ENCODE measurements around the gene KCNQ5. TPM values are rescaled to one million over a fixed set of nuclear protein-coding genes. Genes with fewer than 3 reads are reported as not detected.

KCNQ5 gene
- total and polyA plus RNA-seq, 10 of the 15 experiments (the other 5 are each of a cell fraction or from before 2014, with no cell fraction given), result 0.60 to 16.2 (median 3.2) TPM

DNA sequence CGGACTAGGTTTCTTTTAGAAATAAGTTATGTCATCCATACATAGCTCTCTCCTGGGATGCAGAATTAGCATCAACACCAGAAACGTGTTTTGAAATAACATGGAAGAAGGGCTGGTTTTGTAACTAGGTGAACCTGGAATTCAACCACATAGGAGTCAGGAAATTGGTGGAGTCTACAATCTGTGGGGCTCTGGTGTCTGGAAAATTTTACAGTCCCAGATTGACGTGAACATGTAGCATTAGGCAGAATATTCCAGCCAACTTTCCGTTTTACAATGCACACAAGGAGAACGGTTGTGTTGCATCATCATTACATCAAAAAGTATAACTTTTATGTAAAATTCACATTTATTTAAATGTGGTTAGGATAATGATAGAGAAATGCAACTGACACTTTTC lies 1.9 kb downstream of the KCNQ5 start:
- peak overlapping the region; percentile 87 for H3K9ac ChIP-seq (ENCODE audit: control insufficient read depth, insufficient read depth, low read length)
- RAD21 ChIA-PET (ENCODE audit: unreplicated experiment), result interaction anchor here (1.0 to 10.4 kb wide), 6 partner anchors 15 to 507 kb away, joined by 3 to 436 read pairs (median 122); no protein-coding TSS in a partner anchor
- no peaks in the 10 kb centered on the region for H4K20me1 ChIP-seq (ENCODE audit: control insufficient read depth, insufficient read depth)

More for the DNA sequence above, 1.9 kb downstream of the KCNQ5 start:
- Histone ChIP-seq H3K4me1 (ENCODE audit: control insufficient read depth, insufficient read depth, low read length) (peaks cover 30% of the 10 kb centered on the region), H3K27me3 (replicated peaks in 1 of 2; ENCODE audit: control insufficient read depth in 2 of 2, insufficient read depth in 2 of 2, low read length in 1 of 2) (no peaks in the 10 kb centered on the region), H3K27ac (ENCODE audit: control insufficient read depth, insufficient read depth) (peak overlapping the region; percentile 89), H3K4me2 (ENCODE audit: control insufficient read depth, insufficient read depth) (peak overlapping the region; percentile 98), H3K36me3 (ENCODE audit: control insufficient read depth in 2 of 2, insufficient read depth in 2 of 2, low read length in 1 of 2) (no peaks in the 10 kb centered on the region), H3K9me3 (replicated peaks; ENCODE audit: control insufficient read depth, insufficient read depth, low read length) (no peaks in the 10 kb centered on the region), H2AFZ (ENCODE audit: control insufficient read depth, low read depth, low read length) (no peak overlapping the region), H3K4me3 (peak overlapping the region; percentile 100), H3K79me2 (ENCODE audit: control insufficient read depth, insufficient read depth, low read length) (peaks cover 74% of the 10 kb centered on the region)
- FAIRE-seq (no peak), ATAC-seq (no peak), DNase-seq (ENCODE audit: low read depth, low spot score) (no peak)
- intact Hi-C loops (cut with micrococcal nuclease; ENCODE audit: unreplicated experiment) (loop anchor here (1.0 to 5.0 kb wide), 3 partner anchors 59 to 118 kb away; no protein-coding TSS in a partner anchor), in situ Hi-C loops (cut with MboI) (no loop called here)
- no TSS peak for BruUV-seq (replicated peaks)
- TF ChIP-seq CHD1 (IDR thresholded peaks at IDR 0.05; ENCODE audit: low read depth, low read length), result 0 out of 2 replicates have a peak, but pooled peaks have one; percentile 52
- TF ChIP-seq, protein P1, sequence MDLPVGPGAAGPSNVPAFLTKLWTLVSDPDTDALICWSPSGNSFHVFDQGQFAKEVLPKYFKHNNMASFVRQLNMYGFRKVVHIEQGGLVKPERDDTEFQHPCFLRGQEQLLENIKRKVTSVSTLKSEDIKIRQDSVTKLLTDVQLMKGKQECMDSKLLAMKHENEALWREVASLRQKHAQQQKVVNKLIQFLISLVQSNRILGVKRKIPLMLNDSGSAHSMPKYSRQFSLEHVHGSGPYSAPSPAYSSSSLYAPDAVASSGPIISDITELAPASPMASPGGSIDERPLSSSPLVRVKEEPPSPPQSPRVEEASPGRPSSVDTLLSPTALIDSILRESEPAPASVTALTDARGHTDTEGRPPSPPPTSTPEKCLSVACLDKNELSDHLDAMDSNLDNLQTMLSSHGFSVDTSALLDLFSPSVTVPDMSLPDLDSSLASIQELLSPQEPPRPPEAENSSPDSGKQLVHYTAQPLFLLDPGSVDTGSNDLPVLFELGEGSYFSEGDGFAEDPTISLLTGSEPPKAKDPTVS (IDR thresholded peaks at IDR 0.05; ENCODE audit: low read depth, low read length), result no peak
- WGBS (ENCODE audit: insufficient coverage, insufficient replicate concordance, low lambda C conversion rate, missing lambda C conversion rate), result 0% methylated on average over 5 of the region's 5 CpGs
- ChIA-PET SMC1A (ENCODE audit: uncharacterized antibody, unreplicated experiment) (interaction anchor here (0.6 to 15.6 kb wide), 6 partner anchors 26 to 507 kb away, joined by 3 to 446 read pairs (median 8); no protein-coding TSS in a partner anchor), CTCF (interaction anchor here (0.6 to 15.7 kb wide), 6 partner anchors 11 to 507 kb away, joined by 3 to 644 read pairs (median 10); no protein-coding TSS in a partner anchor), POLR2A (interaction anchor here (2.5 kb wide), 2 partner anchors 26 to 65 kb away, joined by 8 to 12 read pairs; no protein-coding TSS in a partner anchor)

All from GM12878 (cell line).